Left lung (tissue), 10 donors: ENCODE results near the gene FRMD1. TPM values are rescaled to one million over a fixed set of nuclear protein-coding genes. Genes with fewer than 3 reads are reported as not detected.

Experiments used
- ATAC-seq: fragments of 200-7000 bp; cut with Tn5 transposase; one replicate; pipeline ENCODE4 v1.9.1; 2020; ENCODE audit warnings: moderate library complexity
- DNase-seq, 4 donors: peaks; one replicate each; pipeline ENCODE4 v3.0.0-alpha.2; 2013 to 2020
- H3K27ac ChIP-seq, 2 donors: fragments of 200-600 bp; sonication (generic) in 1 of 2; one replicate each; pipeline versions ENCODE4 v1.5.0 to v1.8.0; 2020 to 2021
- H3K27me3 ChIP-seq, 2 donors: fragments of 200-600 bp; sonication (generic) in 1 of 2; one replicate each; pipeline versions ENCODE4 v1.5.0 to v1.8.0; 2020 to 2021
- H3K36me3 ChIP-seq, 2 donors: fragments of 200-600 bp; sonication (generic) in 1 of 2; one replicate each; pipeline versions ENCODE4 v1.5.0 to v1.8.0; 2020 to 2021
- H3K4me1 ChIP-seq, 2 donors: fragments of 200-600 bp; one replicate each; pipeline ENCODE4 v1.8.0; 2021
- H3K4me3 ChIP-seq, 2 donors: fragments of 200-600 bp; sonication (generic) in 1 of 2; one replicate each; pipeline versions ENCODE4 v1.5.0 to v1.8.0; 2020 to 2021; ENCODE audit warnings: mild to moderate bottlenecking in 1 of 2
- H3K9me3 ChIP-seq, 2 donors: fragments of 200-600 bp; sonication (generic) in 1 of 2; one replicate each; pipeline versions ENCODE4 v1.5.0 to v1.8.0; 2020 to 2021
- CTCF ChIP-seq, 2 donors: fragments of 200-600 bp; sonication (generic) in 1 of 2; IDR thresholded peaks; one replicate each; pipeline versions ENCODE4 v1.5.0 to v1.8.0; 2021; ENCODE audit warnings: antibody characterized with exemption in 2 of 2
- intact Hi-C, 2 donors: fragments of 100-400 bp; cut with DNase I; formaldehyde crosslinking; loops; one replicate each; pipeline versions ENCODE4 v1.11.2 to v1.14.2; 2022
- polyA plus RNA-seq, 6 donors: library from polyadenylated mRNA; unstranded; fragments of 120-200 nt; gene quantifications; one replicate each; pipeline ENCODE4 v1.2.1, GENCODE V29; 2013; ENCODE audit not compliant: insufficient read length in 6 of 6
- total RNA-seq, 2 donors: library from RNA; stranded (reverse); fragmentation: NEBNext Ultra II Directional; extraction: Animal tissue kit (Norgen Biotek cat#: 25700); gene quantifications; one replicate each; pipeline ENCODE4 v1.2.1, GENCODE V29; 2021
- donor health status: DM: no; HTN: yes; CAD: no.
- donor health status: DM: no; HTN: no; CAD: no.

The FRMD1 gene
- total and polyA plus RNA-seq, 8 donors = 3.4 to 7.2 (median 6.0) TPM; not detected in 2

- peaks cover 0 to under 1% of the 10 kb centered on the region in 2 donors for H3K4me1 ChIP-seq
- ATAC-seq = no peak
- no peaks in the 10 kb centered on the region for H3K9me3 ChIP-seq
- intact Hi-C loops = no loop called here
- no peaks in the 10 kb centered on the region for H3K36me3 ChIP-seq
- H3K27me3 ChIP-seq = peaks cover 19 to 34% of the 10 kb centered on the region in 2 donors
- DNase-seq = no peak
- TF ChIP-seq CTCF (IDR thresholded peaks at IDR 0.05) = no peak
- no peak overlapping the region for H3K27ac ChIP-seq
- no peak overlapping the region for H3K4me3 ChIP-seq
Measured at GRCh38 chr6:168106633-168107005, 27.6 kb upstream of the FRMD1 start.

- no peak overlapping the region for H3K4me3 ChIP-seq
- ATAC-seq (no peak), DNase-seq (peak in 1 of 4 donors; percentile 30)
- intact Hi-C loops = no loop called here
- no peak for TF ChIP-seq CTCF (IDR thresholded peaks at IDR 0.05)
- no peaks in the 10 kb centered on the region for H3K9me3 ChIP-seq
- no peak overlapping the region for H3K27ac ChIP-seq
- peaks cover 25 to 40% of the 10 kb centered on the region in 2 donors for H3K27me3 ChIP-seq
- H3K4me1 ChIP-seq = peaks cover 0 to 5% of the 10 kb centered on the region in 2 donors
- H3K36me3 ChIP-seq = no peaks in the 10 kb centered on the region
Measured at GRCh38 chr6:168105813-168106632, 27.0 kb upstream of the FRMD1 start.

GRCh38 chr6:168104636-168105035, 25.6 kb upstream of the FRMD1 start:
- Histone ChIP-seq H3K27ac (no peak overlapping the region), H3K27me3 (peaks cover 30 to 54% of the 10 kb centered on the region in 2 donors), H3K9me3 (no peaks in the 10 kb centered on the region), H3K4me1 (peaks cover 0 to 5% of the 10 kb centered on the region in 2 donors), H3K4me3 (no peak overlapping the region), H3K36me3 (no peaks in the 10 kb centered on the region)
- intact Hi-C loops = no loop called here
- ATAC-seq (no peak), DNase-seq (peak in 1 of 4 donors; percentile 45)
- no peak for TF ChIP-seq CTCF (IDR thresholded peaks at IDR 0.05)

GRCh38 chr6:168103050-168103830, 24.2 kb upstream of the FRMD1 start:
- H3K4me1 ChIP-seq = peaks cover 0 to 5% of the 10 kb centered on the region in 2 donors
- H3K4me3 ChIP-seq = no peak overlapping the region
- H3K27me3 ChIP-seq = peaks cover 31 to 68% of the 10 kb centered on the region in 2 donors
- H3K27ac ChIP-seq = no peak overlapping the region
- no peaks in the 10 kb centered on the region for H3K9me3 ChIP-seq
- no peak for ATAC-seq
- TF ChIP-seq CTCF (IDR thresholded peaks at IDR 0.05) = no peak
- H3K36me3 ChIP-seq = no peaks in the 10 kb centered on the region
- DNase-seq = no peak
- intact Hi-C loops = no loop called here
